ENCODE data around the gene CTNND2.

DNA sequence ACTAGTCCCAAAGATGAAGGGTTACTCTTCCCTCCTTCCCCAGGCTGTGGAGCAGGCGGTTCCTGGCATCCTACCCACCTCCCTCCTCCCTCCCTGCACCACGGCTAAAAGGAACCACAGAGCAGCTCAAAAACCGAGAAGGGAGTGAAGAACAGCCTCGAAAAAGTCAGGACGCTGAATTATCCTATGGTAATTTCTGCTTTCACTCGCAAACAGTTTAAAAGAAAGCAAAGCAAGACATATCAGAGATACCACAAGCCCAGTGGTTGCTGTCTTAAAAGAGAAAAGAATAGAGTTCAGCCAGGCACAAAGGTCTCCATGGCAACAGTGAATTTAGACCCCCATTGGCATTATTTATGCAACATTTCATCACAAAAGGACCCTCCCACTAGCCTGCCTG is 315.4 kb downstream of the CTNND2 start:
- TF ChIP-seq, protein P1, sequence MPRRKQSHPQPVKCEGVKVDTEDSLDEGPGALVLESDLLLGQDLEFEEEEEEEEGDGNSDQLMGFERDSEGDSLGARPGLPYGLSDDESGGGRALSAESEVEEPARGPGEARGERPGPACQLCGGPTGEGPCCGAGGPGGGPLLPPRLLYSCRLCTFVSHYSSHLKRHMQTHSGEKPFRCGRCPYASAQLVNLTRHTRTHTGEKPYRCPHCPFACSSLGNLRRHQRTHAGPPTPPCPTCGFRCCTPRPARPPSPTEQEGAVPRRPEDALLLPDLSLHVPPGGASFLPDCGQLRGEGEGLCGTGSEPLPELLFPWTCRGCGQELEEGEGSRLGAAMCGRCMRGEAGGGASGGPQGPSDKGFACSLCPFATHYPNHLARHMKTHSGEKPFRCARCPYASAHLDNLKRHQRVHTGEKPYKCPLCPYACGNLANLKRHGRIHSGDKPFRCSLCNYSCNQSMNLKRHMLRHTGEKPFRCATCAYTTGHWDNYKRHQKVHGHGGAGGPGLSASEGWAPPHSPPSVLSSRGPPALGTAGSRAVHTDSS (tag by site-specific recombination; IDR thresholded peaks at IDR 0.05) = no peak
- TF ChIP-seq ZNF350 (tag by site-specific recombination; IDR thresholded peaks at IDR 0.05) = no peak
- TF ChIP-seq, protein P2, sequence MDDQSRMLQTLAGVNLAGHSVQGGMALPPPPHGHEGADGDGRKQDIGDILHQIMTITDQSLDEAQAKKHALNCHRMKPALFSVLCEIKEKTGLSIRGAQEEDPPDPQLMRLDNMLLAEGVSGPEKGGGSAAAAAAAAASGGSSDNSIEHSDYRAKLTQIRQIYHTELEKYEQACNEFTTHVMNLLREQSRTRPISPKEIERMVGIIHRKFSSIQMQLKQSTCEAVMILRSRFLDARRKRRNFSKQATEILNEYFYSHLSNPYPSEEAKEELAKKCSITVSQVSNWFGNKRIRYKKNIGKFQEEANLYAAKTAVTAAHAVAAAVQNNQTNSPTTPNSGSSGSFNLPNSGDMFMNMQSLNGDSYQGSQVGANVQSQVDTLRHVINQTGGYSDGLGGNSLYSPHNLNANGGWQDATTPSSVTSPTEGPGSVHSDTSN (CRISPR knock-in tag; IDR thresholded peaks at IDR 0.05) = no peak
- TF ChIP-seq, protein P3, sequence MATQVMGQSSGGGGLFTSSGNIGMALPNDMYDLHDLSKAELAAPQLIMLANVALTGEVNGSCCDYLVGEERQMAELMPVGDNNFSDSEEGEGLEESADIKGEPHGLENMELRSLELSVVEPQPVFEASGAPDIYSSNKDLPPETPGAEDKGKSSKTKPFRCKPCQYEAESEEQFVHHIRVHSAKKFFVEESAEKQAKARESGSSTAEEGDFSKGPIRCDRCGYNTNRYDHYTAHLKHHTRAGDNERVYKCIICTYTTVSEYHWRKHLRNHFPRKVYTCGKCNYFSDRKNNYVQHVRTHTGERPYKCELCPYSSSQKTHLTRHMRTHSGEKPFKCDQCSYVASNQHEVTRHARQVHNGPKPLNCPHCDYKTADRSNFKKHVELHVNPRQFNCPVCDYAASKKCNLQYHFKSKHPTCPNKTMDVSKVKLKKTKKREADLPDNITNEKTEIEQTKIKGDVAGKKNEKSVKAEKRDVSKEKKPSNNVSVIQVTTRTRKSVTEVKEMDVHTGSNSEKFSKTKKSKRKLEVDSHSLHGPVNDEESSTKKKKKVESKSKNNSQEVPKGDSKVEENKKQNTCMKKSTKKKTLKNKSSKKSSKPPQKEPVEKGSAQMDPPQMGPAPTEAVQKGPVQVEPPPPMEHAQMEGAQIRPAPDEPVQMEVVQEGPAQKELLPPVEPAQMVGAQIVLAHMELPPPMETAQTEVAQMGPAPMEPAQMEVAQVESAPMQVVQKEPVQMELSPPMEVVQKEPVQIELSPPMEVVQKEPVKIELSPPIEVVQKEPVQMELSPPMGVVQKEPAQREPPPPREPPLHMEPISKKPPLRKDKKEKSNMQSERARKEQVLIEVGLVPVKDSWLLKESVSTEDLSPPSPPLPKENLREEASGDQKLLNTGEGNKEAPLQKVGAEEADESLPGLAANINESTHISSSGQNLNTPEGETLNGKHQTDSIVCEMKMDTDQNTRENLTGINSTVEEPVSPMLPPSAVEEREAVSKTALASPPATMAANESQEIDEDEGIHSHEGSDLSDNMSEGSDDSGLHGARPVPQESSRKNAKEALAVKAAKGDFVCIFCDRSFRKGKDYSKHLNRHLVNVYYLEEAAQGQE (tag by site-specific recombination; IDR thresholded peaks at IDR 0.05) = no peak
